Upper lobe of right lung (tissue), 1 donor: ENCODE measurements around the gene JMJD7. TPM values are rescaled to one million over a fixed set of nuclear protein-coding genes. Genes with fewer than 3 reads are reported as not detected.
A peak's percentile ranks its signal among the peaks of the same experiment; 100 is the strongest.
"Not testable (repeated sequence)": the region's sequence is repeated elsewhere in the genome, so short reads cannot be mapped to it uniquely, and the experiment has no call there.

ENCODE experiments used
- ATAC-seq: fragments of 200-7000 bp; cut with Tn5 transposase; one replicate; pipeline ENCODE4 v1.9.1; 2020; ENCODE audit warnings: mild to moderate bottlenecking, moderate library complexity
- DNase-seq: peaks from one replicate; pipeline ENCODE4 v3.0.0-alpha.2; 2020
- H3K27ac ChIP-seq: fragments of 200-600 bp; one replicate; pipeline ENCODE4 v1.8.0; 2022
- H3K27me3 ChIP-seq: fragments of 200-600 bp; one replicate; pipeline ENCODE4 v1.8.0; 2022; ENCODE audit warnings: mild to moderate bottlenecking
- H3K36me3 ChIP-seq: fragments of 200-600 bp; one replicate; pipeline ENCODE4 v1.8.0; 2022
- H3K4me1 ChIP-seq: fragments of 200-600 bp; one replicate; pipeline ENCODE4 v1.8.0; 2022
- H3K4me3 ChIP-seq: fragments of 200-600 bp; one replicate; pipeline ENCODE4 v1.8.0; 2022; ENCODE audit warnings: mild to moderate bottlenecking
- H3K9me3 ChIP-seq: fragments of 200-600 bp; one replicate; pipeline ENCODE4 v1.8.0; 2022
- intact Hi-C: fragments of 100-400 bp; cut with DNase I; formaldehyde crosslinking; loops from one replicate; pipeline ENCODE4 v1.11.0; 2022
- total RNA-seq: library from RNA; stranded (reverse); fragmentation: NEBNext Ultra II Directional; extraction: Animal tissue kit (Norgen Biotek cat#: 25700); gene quantifications from one replicate; pipeline ENCODE4 v1.2.1, GENCODE V29; 2021
- TF ChIP-seq, protein P1 (sequence below): fragments of 200-600 bp; IDR thresholded peaks from one replicate; pipeline ENCODE4 v1.8.0; 2022; ENCODE audit warnings: antibody characterized with exemption
- donor health status: DM: no; HTN: yes; CAD: no; lungs with severe emphysema.

The JMJD7 gene
- total RNA-seq, 1 donor from 2014 or later, result 36.7 TPM

DNA sequence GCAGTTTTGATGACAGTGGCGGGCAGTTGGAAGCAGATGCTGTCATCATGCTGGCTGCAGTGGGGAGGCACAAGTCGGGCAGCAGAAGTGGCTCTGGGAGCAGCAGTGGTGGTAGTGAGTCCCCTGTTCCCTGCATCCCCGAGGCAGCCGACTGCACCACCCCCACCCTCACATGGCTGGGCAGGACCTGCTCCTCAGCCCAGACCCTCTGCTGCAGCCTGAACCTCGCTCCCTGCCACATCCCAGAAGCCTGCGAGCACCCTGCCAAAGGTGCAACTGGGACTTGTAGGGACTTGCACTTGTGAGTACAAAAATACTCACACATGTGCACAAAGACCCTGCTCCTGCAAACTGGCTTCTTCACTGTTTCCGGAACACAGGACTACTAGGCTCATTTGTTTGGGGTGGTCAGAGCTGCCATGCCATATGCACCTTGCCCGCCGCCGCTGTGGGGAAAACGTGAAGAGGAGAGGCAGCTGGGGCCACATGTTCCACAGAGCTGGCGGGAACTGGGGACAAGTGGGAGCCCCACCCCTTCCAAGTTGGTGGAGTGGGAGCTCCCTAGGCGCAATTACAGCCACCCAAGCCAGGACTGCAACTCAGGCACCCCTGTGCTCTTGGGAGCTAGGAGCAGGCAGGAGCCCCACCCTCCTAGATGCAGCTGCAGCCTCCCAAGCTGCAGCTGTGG lies 2.2 kb downstream of the JMJD7 start:
- ATAC-seq, result no peak
- H3K27ac ChIP-seq, result no peak overlapping the region
- H3K4me3 ChIP-seq, result no peak overlapping the region
- intact Hi-C loops, result no loop called here
- TF ChIP-seq, protein P1, sequence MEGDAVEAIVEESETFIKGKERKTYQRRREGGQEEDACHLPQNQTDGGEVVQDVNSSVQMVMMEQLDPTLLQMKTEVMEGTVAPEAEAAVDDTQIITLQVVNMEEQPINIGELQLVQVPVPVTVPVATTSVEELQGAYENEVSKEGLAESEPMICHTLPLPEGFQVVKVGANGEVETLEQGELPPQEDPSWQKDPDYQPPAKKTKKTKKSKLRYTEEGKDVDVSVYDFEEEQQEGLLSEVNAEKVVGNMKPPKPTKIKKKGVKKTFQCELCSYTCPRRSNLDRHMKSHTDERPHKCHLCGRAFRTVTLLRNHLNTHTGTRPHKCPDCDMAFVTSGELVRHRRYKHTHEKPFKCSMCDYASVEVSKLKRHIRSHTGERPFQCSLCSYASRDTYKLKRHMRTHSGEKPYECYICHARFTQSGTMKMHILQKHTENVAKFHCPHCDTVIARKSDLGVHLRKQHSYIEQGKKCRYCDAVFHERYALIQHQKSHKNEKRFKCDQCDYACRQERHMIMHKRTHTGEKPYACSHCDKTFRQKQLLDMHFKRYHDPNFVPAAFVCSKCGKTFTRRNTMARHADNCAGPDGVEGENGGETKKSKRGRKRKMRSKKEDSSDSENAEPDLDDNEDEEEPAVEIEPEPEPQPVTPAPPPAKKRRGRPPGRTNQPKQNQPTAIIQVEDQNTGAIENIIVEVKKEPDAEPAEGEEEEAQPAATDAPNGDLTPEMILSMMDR, result no peak
- no peaks in the 10 kb centered on the region for H3K27me3 ChIP-seq
- peaks cover 12% of the 10 kb centered on the region for H3K36me3 ChIP-seq
- no peaks in the 10 kb centered on the region for H3K9me3 ChIP-seq
- DNase-seq, result no peak
- H3K4me1 ChIP-seq, result peaks cover 22% of the 10 kb centered on the region

DNA sequence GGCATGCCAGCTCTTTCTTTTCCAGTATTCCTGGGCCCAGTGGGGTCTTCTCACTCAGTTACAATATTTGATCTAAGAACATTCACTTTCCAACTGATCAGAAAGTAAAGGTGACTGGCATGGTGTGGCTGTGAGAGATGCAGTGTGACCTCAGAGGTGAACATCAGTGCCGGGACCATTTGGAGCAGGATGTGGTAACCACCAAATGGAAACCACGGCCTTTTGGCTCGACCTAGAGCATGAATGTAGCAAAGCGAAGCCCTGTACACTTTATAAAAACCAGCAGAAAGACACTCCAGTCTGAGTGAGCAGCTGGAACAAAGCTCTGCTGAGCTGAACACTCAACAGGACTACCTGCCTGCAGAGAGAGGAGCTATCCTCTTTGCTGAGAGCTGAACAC lies 3.4 kb downstream of the JMJD7 start:
- H3K9me3 ChIP-seq, DNase-seq, H3K27ac ChIP-seq, H3K4me3 ChIP-seq, ATAC-seq, intact Hi-C loops, H3K27me3 ChIP-seq: not testable (repeated sequence)
- Histone ChIP-seq H3K36me3 (peaks cover 14% of the 10 kb centered on the region), H3K4me1 (peaks cover 24% of the 10 kb centered on the region)

DNA sequence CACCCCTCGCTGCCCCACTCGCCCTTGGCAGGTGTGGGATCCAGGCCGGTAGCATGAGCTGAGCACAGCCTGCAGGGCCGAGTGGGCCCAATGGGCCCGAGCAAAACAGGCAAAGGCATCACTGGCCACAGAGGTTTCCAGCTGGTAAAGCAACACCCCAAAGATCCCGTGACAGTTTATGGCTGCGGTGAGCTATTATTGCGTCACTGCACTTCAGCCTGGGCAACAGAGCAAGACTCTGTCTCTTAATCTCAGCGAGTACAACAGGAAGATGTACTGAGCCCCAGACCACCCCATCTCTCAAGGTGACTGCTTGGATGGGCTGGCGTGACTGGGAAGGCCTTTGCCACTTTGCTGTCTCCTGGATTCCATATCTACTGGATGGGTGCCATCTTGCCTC lies 4.3 kb downstream of the JMJD7 start:
- ATAC-seq, result no peak
- Histone ChIP-seq H3K9me3 (no peaks in the 10 kb centered on the region), H3K27me3 (no peaks in the 10 kb centered on the region), H3K36me3 (peaks cover 20% of the 10 kb centered on the region), H3K4me3 (no peak overlapping the region), H3K4me1 (peaks cover 29% of the 10 kb centered on the region), H3K27ac (no peak overlapping the region)
- TF ChIP-seq, protein P1, result no peak
- intact Hi-C loops, result no loop called here
- no peak for DNase-seq

DNA sequence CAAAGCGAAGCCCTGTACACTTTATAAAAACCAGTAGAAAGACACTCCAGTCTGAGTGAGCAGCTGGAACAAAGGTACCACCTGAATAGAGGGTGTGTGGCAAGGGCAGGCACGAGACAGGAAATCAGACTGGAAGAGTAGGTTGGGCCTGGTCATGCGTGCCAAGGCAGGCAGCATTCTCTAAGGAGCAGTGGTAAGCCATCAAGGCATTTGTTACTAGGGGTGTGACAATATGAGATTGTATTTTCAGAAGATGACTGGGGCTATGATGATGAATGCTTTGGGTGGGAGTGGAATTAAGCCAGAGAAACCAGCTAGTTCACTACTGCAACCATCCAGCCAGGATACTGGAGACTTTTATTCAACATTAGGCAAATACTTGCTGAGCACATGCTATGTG lies 5.0 kb downstream of the JMJD7 start:
- TF ChIP-seq, protein P1, result no peak
- intact Hi-C loops, result no loop called here
- no peaks in the 10 kb centered on the region for H3K27me3 ChIP-seq
- H3K9me3 ChIP-seq, result no peaks in the 10 kb centered on the region
- no peak overlapping the region for H3K4me3 ChIP-seq
- H3K4me1 ChIP-seq, result peaks cover 26% of the 10 kb centered on the region
- peak; percentile 27 for ATAC-seq
- DNase-seq, result peak; percentile 76
- H3K27ac ChIP-seq, result no peak overlapping the region
- H3K36me3 ChIP-seq, result peaks cover 20% of the 10 kb centered on the region

DNA sequence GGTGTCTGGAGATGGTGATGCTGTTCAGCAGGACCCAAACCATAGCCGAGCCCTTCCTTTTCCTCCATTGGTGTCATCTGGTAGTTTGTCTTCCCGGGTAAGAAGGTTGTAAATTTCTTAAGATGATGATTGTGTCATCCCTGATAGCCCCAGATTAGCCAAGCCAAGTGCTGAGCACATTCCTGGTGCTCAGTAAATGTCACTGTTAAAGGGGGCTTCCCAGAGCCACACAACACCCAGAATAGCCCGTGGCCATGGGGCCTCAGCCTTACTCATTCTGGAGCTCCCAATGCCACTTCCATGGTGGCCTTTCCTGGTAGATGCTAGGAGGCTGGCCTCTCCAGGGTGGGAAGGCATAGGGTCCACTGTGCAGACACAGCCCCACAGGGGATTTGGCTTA lies 6.2 kb downstream of the JMJD7 start:
- Histone ChIP-seq H3K36me3 (peaks cover 20% of the 10 kb centered on the region), H3K4me1 (peaks cover 24% of the 10 kb centered on the region), H3K9me3 (no peaks in the 10 kb centered on the region), H3K4me3 (no peak overlapping the region), H3K27ac (no peak overlapping the region), H3K27me3 (no peaks in the 10 kb centered on the region)
- ATAC-seq, result no peak
- TF ChIP-seq, protein P1, result no peak
- intact Hi-C loops, result no loop called here
- DNase-seq, result no peak

DNA sequence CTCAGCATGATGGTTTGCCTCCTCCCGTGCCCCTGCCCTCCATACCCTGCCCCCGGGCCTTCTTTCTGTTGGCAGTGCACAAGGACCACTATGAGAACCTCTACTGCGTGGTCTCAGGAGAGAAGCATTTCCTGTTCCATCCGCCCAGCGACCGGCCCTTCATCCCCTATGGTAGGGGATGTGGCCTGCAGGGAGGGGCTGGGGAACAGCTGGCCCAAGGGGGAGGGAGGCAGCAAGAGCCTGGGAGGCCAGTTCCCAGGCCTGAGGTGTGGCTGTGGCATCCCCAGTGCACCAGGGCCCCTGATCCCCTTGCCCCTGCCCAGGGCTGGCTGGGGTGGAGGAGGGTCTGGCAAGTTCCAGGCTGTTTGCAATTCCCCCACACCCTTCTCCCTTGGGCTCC lies 8.2 kb downstream of the JMJD7 start:
- ATAC-seq (no peak), DNase-seq (no peak)
- TF ChIP-seq, protein P1, result no peak
- Histone ChIP-seq H3K9me3 (no peaks in the 10 kb centered on the region), H3K4me3 (no peak overlapping the region), H3K4me1 (peaks cover 18% of the 10 kb centered on the region), H3K27ac (no peak overlapping the region), H3K36me3 (peaks cover 28% of the 10 kb centered on the region), H3K27me3 (no peaks in the 10 kb centered on the region)
- intact Hi-C loops, result no loop called here
